ENCODE measurements around the gene MED12L.

The MED12L gene

GRCh38 chr3:151203051-151203420 is 117.6 kb downstream of the MED12L start, which contains the start of gene GPR171:
TSS of gene GPR171 (minus strand) at chr3:151203216. CDS start at chr3:151199386, 3,830 bp downstream.
- H3K36me3 ChIP-seq, result peaks cover 3% of the 10 kb centered on the region; the same call in 1 of the 2 replicates
- H3K9ac ChIP-seq, result no peak within 1 kb of the TSS
- H3K9me3 ChIP-seq, result no peaks in the 10 kb centered on the region
- H3K27me3 ChIP-seq, result no peaks in the 10 kb centered on the region
- H3K4me3 ChIP-seq, result no peak within 1 kb of the TSS
- no peak within 1 kb of the TSS for H3K27ac ChIP-seq
- peaks cover 10% of the 10 kb centered on the region for H3K4me1 ChIP-seq
- TF ChIP-seq Cebpa-rat (IDR thresholded peaks at IDR 0.05), result no peak
- H3K4me2 ChIP-seq, result peak within 1 kb of the TSS; percentile 25
- H4K20me1 ChIP-seq, result no peaks in the 10 kb centered on the region

GRCh38 chr3:151204530-151205402 is 119.3 kb downstream of the MED12L start:
- Histone ChIP-seq H3K4me2 (no peak overlapping the region), H3K4me1 (peaks cover 10% of the 10 kb centered on the region), H3K9ac (no peak overlapping the region), H4K20me1 (no peaks in the 10 kb centered on the region), H3K27me3 (no peaks in the 10 kb centered on the region), H3K27ac (no peak overlapping the region), H3K36me3 (no peaks in the 10 kb centered on the region), H3K9me3 (no peaks in the 10 kb centered on the region), H3K4me3 (no peak overlapping the region)
- TF ChIP-seq Cebpa-rat (IDR thresholded peaks at IDR 0.05), result no peak

GRCh38 chr3:151205482-151205881 is 120.0 kb downstream of the MED12L start:
- Histone ChIP-seq H3K27me3 (no peaks in the 10 kb centered on the region), H3K4me2 (no peak overlapping the region), H4K20me1 (no peaks in the 10 kb centered on the region), H3K36me3 (no peaks in the 10 kb centered on the region), H3K4me1 (peaks cover 10% of the 10 kb centered on the region), H3K9me3 (no peaks in the 10 kb centered on the region), H3K27ac (no peak overlapping the region), H3K4me3 (no peak overlapping the region), H3K9ac (no peak overlapping the region)
- no peak for TF ChIP-seq Cebpa-rat (IDR thresholded peaks at IDR 0.05)

GRCh38 chr3:151206201-151206600 is 120.7 kb downstream of the MED12L start:
- no peak for TF ChIP-seq Cebpa-rat (IDR thresholded peaks at IDR 0.05)
- Histone ChIP-seq H3K4me1 (peaks cover 10% of the 10 kb centered on the region), H3K9ac (no peak overlapping the region), H3K27ac (no peak overlapping the region), H3K4me3 (no peak overlapping the region), H3K27me3 (no peaks in the 10 kb centered on the region), H4K20me1 (no peaks in the 10 kb centered on the region), H3K4me2 (no peak overlapping the region), H3K9me3 (no peaks in the 10 kb centered on the region), H3K36me3 (no peaks in the 10 kb centered on the region)

- H3K4me1 ChIP-seq, result no peaks in the 10 kb centered on the region; the same call in 1 of the 2 replicates
- no peak for TF ChIP-seq Cebpa-rat (IDR thresholded peaks at IDR 0.05)
- H3K36me3 ChIP-seq, result no peaks in the 10 kb centered on the region
Measured at GRCh38 chr3:151209654-151210053, 124.2 kb downstream of the MED12L start.

GRCh38 chr3:151210676-151211381 is 125.4 kb downstream of the MED12L start:
- Histone ChIP-seq H3K4me2 (no peak overlapping the region), H3K9ac (no peak overlapping the region), H3K4me1 (no peaks in the 10 kb centered on the region; the same call in 1 of the 2 replicates), H3K36me3 (no peaks in the 10 kb centered on the region), H3K27ac (0 out of 2 replicates have a peak overlapping the region, but pooled peaks have one; percentile 26), H3K4me3 (no peak overlapping the region), H3K9me3 (no peaks in the 10 kb centered on the region), H3K27me3 (no peaks in the 10 kb centered on the region), H4K20me1 (no peaks in the 10 kb centered on the region)
- TF ChIP-seq Cebpa-rat (IDR thresholded peaks at IDR 0.05), result no peak

More at GRCh38 chr3:151209654-151210053, 124.2 kb downstream of the MED12L start:
- H3K27me3 ChIP-seq, result no peaks in the 10 kb centered on the region
- no peak overlapping the region for H3K4me2 ChIP-seq
- H3K9ac ChIP-seq, result no peak overlapping the region
- H4K20me1 ChIP-seq, result no peaks in the 10 kb centered on the region
- H3K9me3 ChIP-seq, result no peaks in the 10 kb centered on the region
- no peak overlapping the region for H3K4me3 ChIP-seq
- no peak overlapping the region for H3K27ac ChIP-seq

GRCh38 chr3:151213151-151213550 is 127.7 kb downstream of the MED12L start:
- no peaks in the 10 kb centered on the region for H3K9me3 ChIP-seq
- H3K27me3 ChIP-seq, result no peaks in the 10 kb centered on the region
- no peak overlapping the region for H3K4me2 ChIP-seq
- H3K9ac ChIP-seq, result no peak overlapping the region
- H3K4me1 ChIP-seq, result no peaks in the 10 kb centered on the region; the same call in 1 of the 2 replicates
- no peak overlapping the region for H3K27ac ChIP-seq
- H3K36me3 ChIP-seq, result no peaks in the 10 kb centered on the region
- TF ChIP-seq Cebpa-rat (IDR thresholded peaks at IDR 0.05), result no peak
- no peaks in the 10 kb centered on the region for H4K20me1 ChIP-seq
- no peak overlapping the region for H3K4me3 ChIP-seq

- no peaks in the 10 kb centered on the region for H3K27me3 ChIP-seq
- H3K9ac ChIP-seq, result no peak overlapping the region
- no peaks in the 10 kb centered on the region for H3K9me3 ChIP-seq
- H3K4me2 ChIP-seq, result no peak overlapping the region
- H3K36me3 ChIP-seq, result no peaks in the 10 kb centered on the region
- TF ChIP-seq Cebpa-rat (IDR thresholded peaks at IDR 0.05), result no peak
- H4K20me1 ChIP-seq, result no peaks in the 10 kb centered on the region
- no peaks in the 10 kb centered on the region; the same call in 1 of the 2 replicates for H3K4me1 ChIP-seq
- H3K27ac ChIP-seq, result no peak overlapping the region
- no peak overlapping the region for H3K4me3 ChIP-seq
Measured at GRCh38 chr3:151213881-151214280, 128.4 kb downstream of the MED12L start.

- H3K27ac ChIP-seq, result no peak overlapping the region
- H3K27me3 ChIP-seq, result no peaks in the 10 kb centered on the region
- H4K20me1 ChIP-seq, result no peaks in the 10 kb centered on the region
- H3K4me1 ChIP-seq, result no peaks in the 10 kb centered on the region; the same call in 1 of the 2 replicates
- H3K36me3 ChIP-seq, result no peaks in the 10 kb centered on the region
- TF ChIP-seq Cebpa-rat (IDR thresholded peaks at IDR 0.05), result no peak
- H3K9ac ChIP-seq, result no peak overlapping the region
- no peak overlapping the region for H3K4me3 ChIP-seq
- no peaks in the 10 kb centered on the region for H3K9me3 ChIP-seq
- no peak overlapping the region for H3K4me2 ChIP-seq
Measured at GRCh38 chr3:151214459-151214858, 129.0 kb downstream of the MED12L start.

Data from BLaER1 (cell line).